Spleen (tissue), 7 donors: ENCODE results near the gene CACNA1C.

ENCODE experiments used
- POLR2A ChIP-seq, 3 donors: fragments of 450-650 bp; IDR thresholded peaks; one replicate each; pipeline ENCODE4 v1.5.1; 2017; ENCODE audit warnings: antibody characterized with exemption in 3 of 3, mild to moderate bottlenecking in 1 of 3
- POLR2AphosphoS5 ChIP-seq, 3 donors: sonication (generic); formaldehyde crosslinking; IDR thresholded peaks; one replicate each; pipeline ENCODE4 v1.5.1; 2017; ENCODE audit warnings: antibody characterized with exemption in 3 of 3
- TF ChIP-seq, protein P1 (sequence below), 11 experiments: fragments of 200-600 bp in 7 of 11; fragments of 450-650 bp in 4 of 11; sonication (generic) in 4 of 11; IDR thresholded peaks in 8 of 11; conservative IDR thresholded peaks in 3 of 11; 1 replicate in 7 of 11; 2 replicates in 4 of 11; pipeline versions ENCODE4 v1.4.0 to v1.8.0; 2016 to 2021; ENCODE audit warnings: antibody characterized with exemption in 11 of 11, inconsistent platforms in 4 of 11, mild to moderate bottlenecking in 1 of 11
- donor health status: DM: no; HTN: no; CAD: no; lungs with moderate emphysema.
- donor health status: DM: no; HTN: no; CAD: no.
- donor health status: DM: no; HTN: no; CAD: no.

DNA sequence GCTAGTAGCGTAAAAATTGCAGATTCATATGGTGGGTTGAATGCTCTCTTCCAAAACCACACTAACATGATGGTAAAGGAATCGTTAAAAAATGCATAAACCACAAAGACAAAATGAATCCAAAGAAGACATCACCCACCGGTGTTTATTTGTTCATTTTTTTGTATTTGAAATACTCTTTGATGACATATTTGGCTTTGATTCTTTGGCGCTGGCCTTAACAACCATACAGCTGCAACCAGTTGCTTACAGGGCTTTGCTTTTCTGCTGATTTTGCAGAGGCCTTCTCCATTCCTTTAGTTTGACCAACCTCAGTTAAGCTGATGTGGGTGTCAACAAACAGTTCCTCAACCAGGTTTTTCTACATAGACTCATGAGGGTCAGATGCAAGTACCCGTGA, 103.5 kb downstream of the CACNA1C start:
- TF ChIP-seq POLR2AphosphoS5 (IDR thresholded peaks at IDR 0.05) = no peak
- TF ChIP-seq, protein P1, sequence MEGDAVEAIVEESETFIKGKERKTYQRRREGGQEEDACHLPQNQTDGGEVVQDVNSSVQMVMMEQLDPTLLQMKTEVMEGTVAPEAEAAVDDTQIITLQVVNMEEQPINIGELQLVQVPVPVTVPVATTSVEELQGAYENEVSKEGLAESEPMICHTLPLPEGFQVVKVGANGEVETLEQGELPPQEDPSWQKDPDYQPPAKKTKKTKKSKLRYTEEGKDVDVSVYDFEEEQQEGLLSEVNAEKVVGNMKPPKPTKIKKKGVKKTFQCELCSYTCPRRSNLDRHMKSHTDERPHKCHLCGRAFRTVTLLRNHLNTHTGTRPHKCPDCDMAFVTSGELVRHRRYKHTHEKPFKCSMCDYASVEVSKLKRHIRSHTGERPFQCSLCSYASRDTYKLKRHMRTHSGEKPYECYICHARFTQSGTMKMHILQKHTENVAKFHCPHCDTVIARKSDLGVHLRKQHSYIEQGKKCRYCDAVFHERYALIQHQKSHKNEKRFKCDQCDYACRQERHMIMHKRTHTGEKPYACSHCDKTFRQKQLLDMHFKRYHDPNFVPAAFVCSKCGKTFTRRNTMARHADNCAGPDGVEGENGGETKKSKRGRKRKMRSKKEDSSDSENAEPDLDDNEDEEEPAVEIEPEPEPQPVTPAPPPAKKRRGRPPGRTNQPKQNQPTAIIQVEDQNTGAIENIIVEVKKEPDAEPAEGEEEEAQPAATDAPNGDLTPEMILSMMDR (IDR thresholded peaks at IDR 0.05 in 8 of 11, conservative IDR thresholded peaks at IDR 0.05 in 3 of 11) = no peak
- TF ChIP-seq POLR2A (IDR thresholded peaks at IDR 0.05) = no peak
